Tibial nerve (tissue), 4 donors: ENCODE measurements around the gene RASA3.

Source experiments
- EP300 ChIP-seq, 2 donors: sonication (generic); formaldehyde crosslinking; IDR thresholded peaks; one replicate each; pipeline ENCODE4 v1.6.1; 2017; ENCODE audit warnings: antibody characterized with exemption in 2 of 2, mild to moderate bottlenecking in 1 of 2
- TF ChIP-seq, protein P1 (sequence below), 5 experiments: fragments of 200-600 bp in 3 of 5; fragments of 450-650 bp in 2 of 5; sonication (generic) in 3 of 5; IDR thresholded peaks; one replicate each; pipeline ENCODE4 v1.5.1; 2016 to 2019; ENCODE audit warnings: antibody characterized with exemption in 5 of 5, mild to moderate bottlenecking in 3 of 5, moderate library complexity in 2 of 5

- TF ChIP-seq, protein P1, sequence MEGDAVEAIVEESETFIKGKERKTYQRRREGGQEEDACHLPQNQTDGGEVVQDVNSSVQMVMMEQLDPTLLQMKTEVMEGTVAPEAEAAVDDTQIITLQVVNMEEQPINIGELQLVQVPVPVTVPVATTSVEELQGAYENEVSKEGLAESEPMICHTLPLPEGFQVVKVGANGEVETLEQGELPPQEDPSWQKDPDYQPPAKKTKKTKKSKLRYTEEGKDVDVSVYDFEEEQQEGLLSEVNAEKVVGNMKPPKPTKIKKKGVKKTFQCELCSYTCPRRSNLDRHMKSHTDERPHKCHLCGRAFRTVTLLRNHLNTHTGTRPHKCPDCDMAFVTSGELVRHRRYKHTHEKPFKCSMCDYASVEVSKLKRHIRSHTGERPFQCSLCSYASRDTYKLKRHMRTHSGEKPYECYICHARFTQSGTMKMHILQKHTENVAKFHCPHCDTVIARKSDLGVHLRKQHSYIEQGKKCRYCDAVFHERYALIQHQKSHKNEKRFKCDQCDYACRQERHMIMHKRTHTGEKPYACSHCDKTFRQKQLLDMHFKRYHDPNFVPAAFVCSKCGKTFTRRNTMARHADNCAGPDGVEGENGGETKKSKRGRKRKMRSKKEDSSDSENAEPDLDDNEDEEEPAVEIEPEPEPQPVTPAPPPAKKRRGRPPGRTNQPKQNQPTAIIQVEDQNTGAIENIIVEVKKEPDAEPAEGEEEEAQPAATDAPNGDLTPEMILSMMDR (IDR thresholded peaks at IDR 0.05), result no peak
- TF ChIP-seq EP300 (IDR thresholded peaks at IDR 0.05), result no peak
Measured at GRCh38 chr13:114096031-114096485, 36.4 kb downstream of the RASA3 start.
